ENCODE data around the gene ZXDC.

Gene ZXDC

DNA sequence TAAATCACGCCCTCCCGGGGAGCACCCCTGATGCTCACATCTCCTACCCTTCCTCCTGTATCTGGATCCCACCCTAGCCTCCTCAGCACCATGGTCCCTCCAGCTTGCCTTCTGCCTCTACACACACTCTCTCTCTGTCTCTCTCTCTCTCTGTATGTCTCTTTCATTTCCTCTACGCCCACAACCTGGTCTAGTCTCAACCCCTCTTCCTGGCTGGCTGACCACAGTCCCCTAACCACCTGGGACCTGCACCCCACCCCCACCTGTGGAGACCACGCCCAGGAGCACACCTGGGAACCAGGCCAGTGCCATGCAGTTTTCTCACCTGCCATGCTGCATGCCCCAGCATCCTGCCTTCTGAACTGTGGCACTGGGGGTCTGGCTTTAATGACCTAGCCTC is 84.9 kb downstream of the ZXDC start:
- DNase-seq = no peak

DNA sequence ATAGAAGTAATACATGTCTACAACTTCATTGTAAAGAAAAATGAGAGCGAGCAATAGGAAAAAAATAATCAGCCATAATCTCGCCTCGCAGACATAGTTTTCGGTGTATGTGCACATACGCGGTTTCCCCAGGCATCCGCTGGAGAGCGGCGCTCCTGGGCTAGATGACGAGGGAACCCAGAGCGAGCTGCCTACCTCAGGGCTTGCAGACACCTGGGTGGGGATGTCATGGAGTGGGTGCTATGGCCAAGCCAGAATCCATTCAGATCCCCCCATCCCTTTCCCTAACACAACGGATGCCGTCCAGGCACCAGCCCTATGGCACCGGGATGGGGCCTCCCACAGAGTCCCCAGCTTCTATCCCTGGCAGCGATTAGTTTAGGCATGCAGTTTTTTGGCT is 85.5 kb downstream of the ZXDC start:
- no peak for DNase-seq

DNA sequence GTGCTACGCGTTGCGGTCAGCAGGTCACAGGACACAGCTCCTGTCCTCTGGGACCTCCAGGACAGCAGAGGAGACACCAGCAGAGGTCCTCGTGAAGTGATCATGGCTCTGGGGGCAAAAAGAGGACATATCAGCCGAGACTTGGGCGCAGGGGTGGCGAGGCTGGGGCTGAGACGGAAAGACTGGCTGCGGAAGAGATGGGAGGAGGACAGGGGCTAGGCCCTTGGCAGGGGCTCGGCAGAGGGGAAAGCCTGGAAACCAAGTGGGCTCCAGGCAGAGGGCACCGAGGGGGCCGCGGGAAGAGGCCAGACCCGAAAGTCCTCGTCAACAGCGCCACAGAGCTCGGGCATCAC is 85.9 kb downstream of the ZXDC start:
- DNase-seq = no peak

DNA sequence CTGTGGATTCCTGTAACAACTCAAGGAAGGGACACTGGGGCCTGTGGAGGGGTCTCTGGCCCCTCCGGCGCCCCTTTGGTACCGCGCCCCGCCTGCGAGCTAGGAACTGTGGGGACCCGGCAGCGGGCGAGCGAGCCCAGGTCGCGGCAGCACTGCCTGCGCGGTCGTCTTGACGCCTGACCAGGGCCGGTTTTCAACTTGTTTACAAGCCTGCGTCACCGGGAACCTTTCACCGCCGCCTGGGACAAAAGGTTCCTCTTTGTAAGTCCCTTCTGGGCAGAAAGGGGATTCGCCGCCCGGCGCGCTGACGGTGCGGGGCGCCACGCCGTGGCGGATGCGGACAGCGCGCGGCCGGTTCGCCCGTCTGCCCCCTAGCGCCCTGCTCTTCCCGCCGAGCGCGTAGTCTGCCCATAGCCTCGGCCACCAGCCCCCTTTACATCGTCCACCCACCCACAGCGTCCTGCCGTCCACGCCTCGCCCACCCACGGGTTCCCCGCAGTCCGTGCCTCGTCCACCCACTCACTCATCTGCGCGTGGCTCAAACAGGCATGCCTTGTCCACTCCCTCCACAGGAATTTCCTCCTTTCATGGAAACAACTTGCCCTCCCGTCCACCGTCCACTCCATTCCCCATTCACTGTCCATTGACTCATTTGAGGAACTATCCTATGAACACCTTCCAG is 86.4 kb downstream of the ZXDC start:
- peak; percentile 96 for DNase-seq

All from DMS53 (cell line).